Erythroblast (primary cell): ENCODE measurements around the gene NR3C2.

ENCODE experiments used
- GATA1 ChIP-seq: IDR thresholded peaks from 2 replicates; pipeline ENCODE4 v1.6.1; 2011; ENCODE audit warnings: low read depth, mild to moderate bottlenecking, control low read depth, low read length, moderate library complexity
- POLR2A ChIP-seq: IDR thresholded peaks from 2 replicates; pipeline ENCODE4 v1.6.1; 2011; ENCODE audit warnings: mild to moderate bottlenecking, low read length

DNA sequence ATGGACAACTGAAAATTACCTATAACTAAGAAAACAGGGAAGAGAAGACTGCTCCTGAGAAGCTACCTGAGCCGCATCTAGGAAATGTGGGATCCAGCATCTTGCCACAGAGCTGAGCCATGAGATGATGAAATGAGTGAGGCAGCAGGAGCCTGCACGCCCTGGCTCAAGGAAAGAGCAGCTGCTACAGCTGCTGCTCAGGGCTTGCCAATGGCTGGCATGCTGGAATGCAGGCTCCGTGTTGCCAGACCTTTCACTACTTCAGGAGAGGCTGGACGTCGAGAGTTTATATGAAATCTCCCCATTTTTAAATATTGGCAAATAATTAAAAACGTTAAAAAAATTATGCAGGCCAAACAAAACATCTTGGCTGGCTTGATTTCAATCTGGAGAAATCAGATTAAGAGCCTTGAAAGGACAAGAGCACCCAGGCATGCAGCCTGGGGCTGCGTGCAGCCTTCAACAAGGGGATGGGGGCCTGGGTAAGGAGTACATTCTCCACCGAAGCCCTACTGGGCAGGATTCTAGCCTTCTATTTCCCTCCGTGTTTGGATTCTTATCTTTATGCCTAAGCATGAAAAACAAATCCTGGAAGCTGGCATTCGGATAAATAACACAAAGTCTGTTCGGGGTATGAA, 227.6 kb downstream of the NR3C2 start:
- TF ChIP-seq POLR2A (no peak), GATA1 (no peak)
